PC-3 (cell line): ENCODE data around the gene RHOH. TPM values are rescaled to one million over a fixed set of nuclear protein-coding genes. Genes with fewer than 3 reads are reported as not detected.

Experiments used
- ATAC-seq: fragments of 200-7000 bp; cut with Tn5 transposase; 2 replicates; pipeline ENCODE4 v1.9.1; 2020; ENCODE audit warnings: mild to moderate bottlenecking, moderate library complexity
- BruUV-seq: library from RNA; stranded (reverse); fragments of 400-500 nt; replicated peaks from 2 replicates; lab custom pipeline; 2021; lab: Mats Ljungman, UMichigan
- CTCF ChIA-PET: fragments of 300-600 bp; sonication (Branson Sonifier 250); formaldehyde crosslinking; loops from one replicate; lab custom pipeline; 2022; ENCODE audit warnings: antibody characterized with exemption; lab: Charles Lee
- POLR2A ChIA-PET: fragments of 300-600 bp; sonication (Branson Sonifier 250); formaldehyde crosslinking; loops from one replicate; lab custom pipeline; 2022; ENCODE audit warnings: antibody characterized with exemption; ENCODE audit not compliant: unreplicated experiment; lab: Charles Lee
- DNase-seq: peaks from one replicate; pipeline ENCODE4 v3.0.0-alpha.2; 2015
- H2AFZ ChIP-seq: fragments of 300-600 bp; sonication (generic); 2 replicates; pipeline ENCODE4 v1.6.0; 2016; ENCODE audit warnings: antibody characterized with exemption, low read length
- H3F3A ChIP-seq: fragments of 300-600 bp; sonication (generic); one replicate; pipeline ENCODE4 v1.6.0; 2017; ENCODE audit warnings: antibody characterized with exemption, low read length, control low read depth, mild to moderate bottlenecking; ENCODE audit not compliant: unreplicated experiment
- H3K27ac ChIP-seq: fragments of 300-600 bp; sonication (generic); 2 replicates; pipeline ENCODE4 v1.5.1; 2016; ENCODE audit warnings: mild to moderate bottlenecking, low read length
- H3K27me3 ChIP-seq: fragments of 300-600 bp; sonication (generic); 2 replicates; pipeline ENCODE4 v1.6.1; 2016; ENCODE audit warnings: low read length, mixed read lengths
- H3K36me3 ChIP-seq: fragments of 300-600 bp; sonication (generic); 2 replicates; pipeline ENCODE4 v1.6.1; 2016; ENCODE audit warnings: low read depth, mixed run types, low read length, mixed read lengths
- H3K4me1 ChIP-seq: fragments of 300-600 bp; sonication (generic); 2 replicates; pipeline ENCODE4 v1.5.1; 2016; ENCODE audit warnings: low read length; ENCODE audit not compliant: insufficient read depth
- H3K4me2 ChIP-seq: fragments of 300-600 bp; sonication (generic); 2 replicates; pipeline ENCODE4 v1.6.0; 2016; ENCODE audit warnings: low read length
- H3K4me3 ChIP-seq: fragments of 300-600 bp; sonication (generic); 2 replicates; pipeline ENCODE4 v1.5.1; 2016; ENCODE audit warnings: mild to moderate bottlenecking, low read length, mixed read lengths
- H3K79me2 ChIP-seq: fragments of 300-600 bp; sonication (generic); 2 replicates; pipeline ENCODE4 v1.6.1; 2017; ENCODE audit warnings: low read length, mixed read lengths
- H3K9ac ChIP-seq: fragments of 300-600 bp; sonication (generic); 2 replicates; pipeline ENCODE4 v1.6.0; 2016; ENCODE audit warnings: mild to moderate bottlenecking, low read length
- H3K9me2 ChIP-seq: fragments of 300-600 bp; sonication (generic); replicated peaks from 2 replicates; pipeline ENCODE4 v1.6.1; 2016; ENCODE audit warnings: mixed run types, low read length, mixed read lengths
- H3K9me3 ChIP-seq: fragments of 300-600 bp; sonication (generic); 2 replicates; pipeline ENCODE4 v1.6.1; 2016; ENCODE audit warnings: low read length, mixed read lengths
- H4K20me1 ChIP-seq: fragments of 300-600 bp; sonication (generic); 2 replicates; pipeline ENCODE4 v1.6.1; 2016; ENCODE audit warnings: low read length, mixed read lengths
- CTCF ChIP-seq: fragments of 300-600 bp; sonication (generic); conservative IDR thresholded peaks from 2 replicates; pipeline ENCODE4 v1.5.1; 2017; ENCODE audit warnings: antibody characterized with exemption, low read depth, mild to moderate bottlenecking, low read length
- EZH2 ChIP-seq: fragments of 300-600 bp; sonication (generic); IDR thresholded peaks from one replicate; pipeline ENCODE4 v1.6.1; 2017; ENCODE audit warnings: antibody characterized with exemption, mild to moderate bottlenecking, low read length; ENCODE audit not compliant: unreplicated experiment
- EZH2phosphoT487 ChIP-seq: fragments of 300-600 bp; sonication (generic); IDR thresholded peaks from 2 replicates; pipeline ENCODE4 v1.6.1; 2018; ENCODE audit warnings: mild to moderate bottlenecking, antibody characterized with exemption, low read length, borderline replicate concordance
- intact Hi-C: fragments of 100-400 bp; cut with micrococcal nuclease; formaldehyde crosslinking; loops from 2 replicates; pipeline ENCODE4 v1.9.0; 2023
- total RNA-seq: library from RNA; depleted of rRNA; stranded (reverse); fragments of >200 nt; gene quantifications from 2 replicates; pipeline ENCODE4 v1.2.3, GENCODE V29; 2014

RHOH gene
- total RNA-seq, 1 experiment from 2014 or later, result not detected

GRCh38 chr4:40150932-40151331 is 45.9 kb upstream of the RHOH start:
- no peaks in the 10 kb centered on the region for H3K79me2 ChIP-seq
- H3K27ac ChIP-seq, result no peak overlapping the region
- H3K4me3 ChIP-seq, result no peak overlapping the region
- H2AFZ ChIP-seq, result no peak overlapping the region
- BruUV-seq, result no TSS peak
- H3K27me3 ChIP-seq, result no peaks in the 10 kb centered on the region
- CTCF ChIA-PET, result no interaction called here
- H3K4me2 ChIP-seq, result no peak overlapping the region
- no peaks in the 10 kb centered on the region for H4K20me1 ChIP-seq
- H3K4me1 ChIP-seq, result no peaks in the 10 kb centered on the region
- no peaks in the 10 kb centered on the region for H3K36me3 ChIP-seq
- no peak for TF ChIP-seq EZH2
- no peak for TF ChIP-seq CTCF
- no peak for TF ChIP-seq EZH2phosphoT487
- H3K9me2 ChIP-seq, result no peaks in the 10 kb centered on the region
- ATAC-seq (no peak), DNase-seq (no peak)
- no peak overlapping the region for H3K9ac ChIP-seq
- intact Hi-C loops, result loop anchor here (1.0 to 10.0 kb wide), 2 partner anchors 158 to 584 kb away; no protein-coding TSS in a partner anchor
- POLR2A ChIA-PET, result no interaction called here
- no peaks in the 10 kb centered on the region for H3K9me3 ChIP-seq
- no peaks in the 10 kb centered on the region for H3F3A ChIP-seq

- Histone ChIP-seq H3K9ac (no peak overlapping the region), H3K27me3 (no peaks in the 10 kb centered on the region), H3K79me2 (no peaks in the 10 kb centered on the region), H2AFZ (no peak overlapping the region), H3K4me1 (no peaks in the 10 kb centered on the region), H3K27ac (no peak overlapping the region), H3K4me2 (no peak overlapping the region), H3K9me2 (no peaks in the 10 kb centered on the region), H3K36me3 (no peaks in the 10 kb centered on the region), H3K4me3 (no peak overlapping the region), H4K20me1 (no peaks in the 10 kb centered on the region), H3K9me3 (no peaks in the 10 kb centered on the region), H3F3A (no peaks in the 10 kb centered on the region)
- TF ChIP-seq CTCF (no peak), EZH2 (no peak), EZH2phosphoT487 (no peak)
- ATAC-seq (no peak), DNase-seq (no peak)
- CTCF ChIA-PET, result no interaction called here
- BruUV-seq, result no TSS peak
- intact Hi-C loops, result loop anchor here (10.0 kb wide), 1 partner anchor 582 kb away; no protein-coding TSS in a partner anchor
- POLR2A ChIA-PET, result no interaction called here
Observed at GRCh38 chr4:40152637-40153036, 44.2 kb upstream of the RHOH start.

GRCh38 chr4:40157436-40157835 is 39.4 kb upstream of the RHOH start:
- no peaks in the 10 kb centered on the region for H4K20me1 ChIP-seq
- no peaks in the 10 kb centered on the region for H3F3A ChIP-seq
- H3K79me2 ChIP-seq, result no peaks in the 10 kb centered on the region
- intact Hi-C loops, result loop anchor here (10.0 kb wide), 1 partner anchor 577 kb away; no protein-coding TSS in a partner anchor
- no peak overlapping the region for H3K27ac ChIP-seq
- no peaks in the 10 kb centered on the region for H3K9me2 ChIP-seq
- CTCF ChIA-PET, result no interaction called here
- H3K9ac ChIP-seq, result no peak overlapping the region
- no peak overlapping the region for H2AFZ ChIP-seq
- H3K9me3 ChIP-seq, result no peaks in the 10 kb centered on the region
- no peaks in the 10 kb centered on the region for H3K4me1 ChIP-seq
- BruUV-seq, result no TSS peak
- POLR2A ChIA-PET, result no interaction called here
- no peaks in the 10 kb centered on the region for H3K36me3 ChIP-seq
- no peak overlapping the region for H3K4me2 ChIP-seq
- H3K27me3 ChIP-seq, result no peaks in the 10 kb centered on the region
- no peak for TF ChIP-seq CTCF
- no peak for TF ChIP-seq EZH2phosphoT487
- TF ChIP-seq EZH2, result no peak
- no peak for ATAC-seq
- H3K4me3 ChIP-seq, result no peak overlapping the region
- no peak for DNase-seq
